HTR-8/SVneo (cell line): ENCODE results near the gene PRKAR2A.
A peak's percentile ranks its signal among the peaks of the same experiment; 100 is the strongest.

Experiments
- DNase-seq: peaks from one replicate; pipeline ENCODE4 v3.0.0; 2011; ENCODE audit warnings: low spot score, mixed read lengths; ENCODE audit not compliant: insufficient read length
- FAIRE-seq: peaks from 2 replicates; lab custom pipeline; 2011; peaks lifted over from hg19 to GRCh38; lab: Jason Lieb, UNC

The PRKAR2A gene

GRCh38 chr3:48847504-48848423 lies at the start of gene PRKAR2A:
TSS of gene PRKAR2A (minus strand) at chr3:48847874. CDS start at chr3:48847596, 278 bp downstream.
- peak; percentile 97 for DNase-seq
- peak; percentile 100 for FAIRE-seq

GRCh38 chr3:48896936-48897335 lies 49.3 kb upstream of the PRKAR2A start:
- FAIRE-seq (no peak), DNase-seq (no peak)

GRCh38 chr3:48894516-48894915 lies 46.8 kb upstream of the PRKAR2A start:
- DNase-seq = no peak
- no peak for FAIRE-seq

GRCh38 chr3:48891606-48892005 lies 43.9 kb upstream of the PRKAR2A start:
- FAIRE-seq (no peak), DNase-seq (no peak)

- no peak for FAIRE-seq
Observed at GRCh38 chr3:48885753-48886152, 38.1 kb upstream of the PRKAR2A start.

GRCh38 chr3:48881652-48882114 lies 34.0 kb upstream of the PRKAR2A start:
- FAIRE-seq (no peak), DNase-seq (no peak)

More at GRCh38 chr3:48885753-48886152, 38.1 kb upstream of the PRKAR2A start:
- DNase-seq = no peak

- FAIRE-seq = no peak
- no peak for DNase-seq
Observed at GRCh38 chr3:48881006-48881405, 33.3 kb upstream of the PRKAR2A start.

GRCh38 chr3:48879994-48880377 lies 32.3 kb upstream of the PRKAR2A start:
- DNase-seq (no peak), FAIRE-seq (no peak)

- no peak for DNase-seq
- FAIRE-seq = no peak
Observed at GRCh38 chr3:48879307-48879993, 31.8 kb upstream of the PRKAR2A start.

- no peak for FAIRE-seq
- no peak for DNase-seq
Observed at GRCh38 chr3:48877671-48878070, 30.0 kb upstream of the PRKAR2A start.

GRCh38 chr3:48863122-48863521 lies 15.4 kb upstream of the PRKAR2A start:
- FAIRE-seq (no peak), DNase-seq (no peak)

- FAIRE-seq (no peak), DNase-seq (no peak)
Observed at GRCh38 chr3:48859206-48859605, 11.5 kb upstream of the PRKAR2A start.

GRCh38 chr3:48858709-48859108 lies 11.0 kb upstream of the PRKAR2A start:
- DNase-seq (no peak), FAIRE-seq (no peak)

GRCh38 chr3:48857641-48858040 lies 10.0 kb upstream of the PRKAR2A start:
- DNase-seq (no peak), FAIRE-seq (no peak)

GRCh38 chr3:48856469-48856868 lies 8.8 kb upstream of the PRKAR2A start:
- FAIRE-seq = no peak

GRCh38 chr3:48855681-48856447 lies 8.2 kb upstream of the PRKAR2A start:
- FAIRE-seq (no peak), DNase-seq (no peak)

More at GRCh38 chr3:48856469-48856868, 8.8 kb upstream of the PRKAR2A start:
- DNase-seq = no peak

- no peak for FAIRE-seq
- no peak for DNase-seq
Observed at GRCh38 chr3:48852151-48852550, 4.5 kb upstream of the PRKAR2A start.

- no peak for DNase-seq
- FAIRE-seq = no peak
Observed at GRCh38 chr3:48851407-48851806, 3.7 kb upstream of the PRKAR2A start.

GRCh38 chr3:48848816-48849515 lies 1.3 kb upstream of the PRKAR2A start:
- FAIRE-seq = no peak
- no peak for DNase-seq

- DNase-seq (peak; percentile 48), FAIRE-seq (peak; percentile 59)
Observed at GRCh38 chr3:48847053-48847503, 596 bp downstream of the PRKAR2A start.
